Kidney (tissue), 14 donors: ENCODE data around the gene CAPN12. TPM values are rescaled to one million over a fixed set of nuclear protein-coding genes. Genes with fewer than 3 reads are reported as not detected.

ENCODE experiments used
- DNase-seq, 5 donors: peaks; one replicate each; pipeline ENCODE4 v3.0.0-alpha.2; 2013 to 2020
- FAIRE-seq: peaks from 2 replicates; lab custom pipeline; 2012; peaks lifted over from hg19 to GRCh38; lab: Jason Lieb, UNC
- H3K27ac ChIP-seq, 2 donors: one replicate each; pipeline ENCODE4 v1.7.0; 2013; ENCODE audit warnings: low read depth in 2 of 2, low read length in 2 of 2, inconsistent platforms in 1 of 2
- H3K27me3 ChIP-seq: one replicate; pipeline ENCODE4 v1.7.1; 2013; ENCODE audit warnings: low read length, inconsistent platforms; ENCODE audit not compliant: control insufficient read depth, insufficient read depth
- H3K36me3 ChIP-seq, 3 donors: one replicate each; pipeline versions ENCODE4 v1.7.0 to v1.7.1; 2013; ENCODE audit warnings: low read length in 3 of 3, control low read depth in 1 of 3, inconsistent platforms in 1 of 3; ENCODE audit not compliant: insufficient read depth in 3 of 3, control insufficient read depth in 2 of 3
- H3K4me1 ChIP-seq, 3 donors: one replicate each; pipeline versions ENCODE4 v1.7.0 to v1.7.1; 2013; ENCODE audit warnings: low read length in 3 of 3, inconsistent platforms in 1 of 3, low read depth in 1 of 3; ENCODE audit not compliant: control insufficient read depth in 2 of 3, insufficient read depth in 2 of 3
- H3K4me3 ChIP-seq, 3 donors: one replicate each; pipeline versions ENCODE4 v1.7.0 to v1.8.1; 2013; ENCODE audit warnings: low read length in 3 of 3, control low read depth in 1 of 3, inconsistent platforms in 1 of 3
- H3K9ac ChIP-seq, 3 donors: one replicate each; pipeline versions ENCODE4 v1.7.0 to v1.7.1; 2013; ENCODE audit warnings: low read length in 3 of 3, control low read depth in 1 of 3, inconsistent platforms in 1 of 3
- H3K9me3 ChIP-seq, 3 donors: one replicate each; pipeline versions ENCODE4 v1.7.0 to v1.7.1; 2013; ENCODE audit warnings: low read length in 3 of 3, control low read depth in 1 of 3, inconsistent platforms in 1 of 3; ENCODE audit not compliant: control insufficient read depth in 2 of 3, insufficient read depth in 1 of 3
- CTCF ChIP-seq: IDR thresholded peaks from 3 replicates; pipeline ENCODE4 v1.5.1; 2012; ENCODE audit warnings: mild to moderate bottlenecking, moderate library complexity, borderline replicate concordance; ENCODE audit not compliant: insufficient read depth; ENCODE audit errors: extremely low read depth
- intact Hi-C: fragments of 100-400 bp; cut with DNase I; formaldehyde crosslinking; loops from one replicate; pipeline ENCODE4 v1.11.1; 2022
- polyA plus RNA-seq: library from polyadenylated mRNA; stranded (reverse); fragments of 350-450 nt; fragmentation: Illumina TruSeq; extraction: RNeasy Lipid Tissue Mini Kit (QIAGEN cat#74804); gene quantifications from one replicate; pipeline ENCODE4 v1.2.3, GENCODE V29; 2014; ENCODE audit warnings: low read depth, low replicate concordance; ENCODE audit not compliant: insufficient read depth
- total RNA-seq: library from RNA; stranded (reverse); fragmentation: NEBNext Ultra II Directional; extraction: Animal tissue kit (Norgen Biotek cat#: 25700); gene quantifications from one replicate; pipeline ENCODE4 v1.2.1, GENCODE V29; 2021
- donor health status: control.
- donor health status: control.
- donor health status: control.
- donor health status: control.
- donor health status: control.
- donor health status: DM: yes; HTN: yes; CAD: no.
- donor health status: Normal renal cell carcinoma (clear cell type).

Gene CAPN12
- total and polyA plus RNA-seq, 2 donors from 2014 or later: 27.1 to 31.1 TPM

DNA sequence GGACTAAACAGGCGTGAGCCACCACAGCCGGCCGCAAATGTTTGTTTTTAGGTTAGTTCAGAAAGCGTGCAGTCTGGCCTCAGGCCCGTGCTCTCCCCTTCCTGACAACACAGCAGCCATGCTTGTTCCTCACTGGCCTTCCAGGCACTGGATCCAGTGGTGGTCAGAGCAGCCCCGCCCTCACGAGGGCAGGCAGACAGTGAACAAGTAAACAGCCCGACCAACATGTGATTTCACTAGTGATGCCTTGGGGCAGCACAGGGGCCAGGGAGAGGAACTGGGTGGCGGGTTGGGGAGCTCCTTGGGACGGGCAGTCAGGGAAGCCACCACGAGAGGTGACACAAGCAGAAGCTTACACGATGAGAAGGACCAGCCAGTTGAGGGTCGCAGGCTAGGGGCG is 40.8 kb downstream of the CAPN12 start:
- H3K27me3 ChIP-seq: no peaks in the 10 kb centered on the region
- H3K9me3 ChIP-seq: no peaks in the 10 kb centered on the region
- intact Hi-C loops: no loop called here
- H3K27ac ChIP-seq: no peak overlapping the region
- no peak overlapping the region for H3K9ac ChIP-seq
- no peak for TF ChIP-seq CTCF
- H3K36me3 ChIP-seq: peaks cover 4 to 78% (median 47%) of the 10 kb centered on the region in 3 donors
- H3K4me1 ChIP-seq: peaks cover 0 to 61% (median 41%) of the 10 kb centered on the region in 3 donors
- FAIRE-seq (no peak), DNase-seq (no peak)
- no peak overlapping the region for H3K4me3 ChIP-seq

- Histone ChIP-seq H3K9ac (peak overlapping the region in 1 of 3 donors; percentile 28), H3K4me1 (peaks cover 0 to 61% (median 45%) of the 10 kb centered on the region in 3 donors), H3K27ac (peak overlapping the region; percentile 82 to 90), H3K4me3 (no peak overlapping the region), H3K27me3 (no peaks in the 10 kb centered on the region), H3K9me3 (no peaks in the 10 kb centered on the region), H3K36me3 (peaks cover 4 to 70% (median 35%) of the 10 kb centered on the region in 3 donors)
- FAIRE-seq (no peak), DNase-seq (no peak)
- no peak for TF ChIP-seq CTCF
- intact Hi-C loops: no loop called here
Measured at GRCh38 chr19:38702278-38702677, 42.0 kb downstream of the CAPN12 start.

- no peak overlapping the region for H3K4me3 ChIP-seq
- peak overlapping the region; percentile 82 to 90 for H3K27ac ChIP-seq
- FAIRE-seq: no peak
- TF ChIP-seq CTCF: no peak
- intact Hi-C loops: no loop called here
- H3K4me1 ChIP-seq: peaks cover 0 to 61% (median 49%) of the 10 kb centered on the region in 3 donors
- DNase-seq: no peak
- no peaks in the 10 kb centered on the region for H3K27me3 ChIP-seq
- H3K36me3 ChIP-seq: peaks cover 4 to 70% (median 30%) of the 10 kb centered on the region in 3 donors
- no peaks in the 10 kb centered on the region for H3K9me3 ChIP-seq
- peak overlapping the region in 1 of 3 donors; percentile 64 for H3K9ac ChIP-seq
Measured at GRCh38 chr19:38701455-38702063, 42.7 kb downstream of the CAPN12 start.
